Smooth muscle cell (in vitro differentiated cells): ENCODE measurements around the gene TGFBI. TPM values are rescaled to one million over a fixed set of nuclear protein-coding genes. Genes with fewer than 3 reads are reported as not detected.

Source experiments
- DNase-seq: peaks from one replicate; lab custom pipeline; 2025; ENCODE audit not compliant: unreplicated experiment; lab: John Stamatoyannopoulos, UW
- H2AFZ ChIP-seq: fragments of 200-600 bp; sonication (generic); 2 replicates; pipeline ENCODE4 v1.6.0; 2016; ENCODE audit warnings: antibody characterized with exemption, low read depth, mild to moderate bottlenecking
- H3F3A ChIP-seq: fragments of 200-600 bp; sonication (generic); 2 replicates; pipeline ENCODE4 v1.6.0; 2017; ENCODE audit warnings: antibody characterized with exemption, low read depth
- H3K27ac ChIP-seq: fragments of 200-600 bp; sonication (generic); 2 replicates; pipeline ENCODE4 v1.5.1; 2016; ENCODE audit warnings: low read depth, mild to moderate bottlenecking
- H3K27me3 ChIP-seq: fragments of 200-600 bp; sonication (generic); 2 replicates; pipeline ENCODE4 v1.6.1; 2016; ENCODE audit warnings: low read depth, mild to moderate bottlenecking
- H3K36me3 ChIP-seq: fragments of 200-600 bp; sonication (generic); 2 replicates; pipeline ENCODE4 v1.5.1; 2016; ENCODE audit warnings: low read depth
- H3K4me1 ChIP-seq: fragments of 200-600 bp; sonication (generic); 2 replicates; pipeline ENCODE4 v1.5.1; 2016; ENCODE audit warnings: low read depth
- H3K4me2 ChIP-seq: fragments of 200-600 bp; sonication (generic); 2 replicates; pipeline ENCODE4 v1.6.0; 2016; ENCODE audit warnings: mild to moderate bottlenecking
- H3K4me3 ChIP-seq: fragments of 200-600 bp; sonication (generic); 2 replicates; pipeline ENCODE4 v1.5.1; 2016; ENCODE audit warnings: mild to moderate bottlenecking
- H3K79me2 ChIP-seq: fragments of 200-600 bp; sonication (generic); 2 replicates; pipeline ENCODE4 v1.6.0; 2016; ENCODE audit warnings: low read depth, mild to moderate bottlenecking
- H3K9ac ChIP-seq: fragments of 200-600 bp; sonication (generic); 2 replicates; pipeline ENCODE4 v1.6.0; 2016; ENCODE audit warnings: low read depth
- H3K9me3 ChIP-seq: fragments of 200-600 bp; sonication (generic); replicated peaks from 2 replicates; pipeline ENCODE4 v1.5.1; 2016; ENCODE audit warnings: low read depth
- H4K20me1 ChIP-seq: fragments of 200-600 bp; sonication (generic); 2 replicates; pipeline ENCODE4 v1.6.0; 2016; ENCODE audit warnings: low read depth
- WGBS: methylation state at CpG from one replicate; pipeline ENCODE4 v1.1.7; 2016; ENCODE audit warnings: low lambda C conversion rate; 5-methylcytosine and 5-hydroxymethylcytosine counted together
- polyA plus RNA-seq: library from polyadenylated mRNA; unstranded; fragments of >200 nt; fragmentation: Nextera tagmentation; extraction: Ambion mirVana; gene quantifications from 2 replicates; pipeline ENCODE4 v1.2.1, GENCODE V29; 2016
- total RNA-seq: library from RNA; depleted of rRNA; stranded (reverse); fragments of >200 nt; gene quantifications from 2 replicates; pipeline ENCODE4 v1.2.3, GENCODE V29; 2014
- TF ChIP-seq, protein P1 (sequence below): fragments of 200-600 bp; sonication (generic); IDR thresholded peaks from 2 replicates; pipeline ENCODE4 v1.5.1; 2017; ENCODE audit warnings: borderline replicate concordance, mild to moderate bottlenecking, antibody characterized with exemption; ENCODE audit not compliant: insufficient read depth, poor library complexity, severe bottlenecking

The TGFBI gene
- total and polyA plus RNA-seq, 2 experiments from 2014 or later: 2,505 to 2,635 TPM

DNA sequence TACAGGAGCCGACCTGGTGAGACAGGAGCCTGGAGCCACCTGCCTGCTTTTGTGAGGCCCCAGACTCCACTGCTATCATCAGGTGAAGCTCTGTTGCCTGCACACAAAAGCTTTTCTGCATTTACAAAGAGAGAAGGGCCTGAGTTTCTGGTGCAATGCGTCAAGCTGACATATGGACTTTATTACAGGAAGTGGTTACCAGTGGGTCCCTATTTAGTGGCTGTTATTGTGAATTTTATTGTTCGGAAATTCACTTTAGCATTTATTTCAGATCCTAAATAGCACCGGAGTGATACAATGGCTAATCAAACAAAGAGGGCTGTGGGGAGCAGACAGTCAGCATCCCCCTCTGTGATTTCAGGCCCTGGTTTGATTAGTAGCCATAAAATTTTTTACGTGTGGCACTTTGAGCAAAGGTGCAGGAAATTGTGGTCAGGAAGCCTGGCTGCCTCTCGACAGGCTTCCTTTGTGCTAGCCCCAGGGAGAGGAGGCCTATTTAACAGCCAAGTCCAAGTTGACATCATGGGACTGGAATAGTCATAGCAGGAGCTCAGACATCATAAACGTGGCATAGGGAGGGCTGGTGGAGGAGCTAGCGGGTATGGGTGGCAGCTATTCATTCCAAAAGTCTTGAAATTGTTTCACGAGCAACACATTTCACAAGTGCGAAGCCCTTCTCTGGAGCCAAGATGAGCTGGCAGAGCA lies 8.4 kb downstream of the TGFBI start:
- Histone ChIP-seq H4K20me1 (peaks cover 28% of the 10 kb centered on the region), H3F3A (peaks cover 44% of the 10 kb centered on the region), H3K4me1 (peaks cover 8% of the 10 kb centered on the region), H3K79me2 (peaks cover 39% of the 10 kb centered on the region), H3K27me3 (no peaks in the 10 kb centered on the region), H3K4me2 (no peak overlapping the region), H2AFZ (no peak overlapping the region), H3K9ac (no peak overlapping the region), H3K4me3 (no peak overlapping the region), H3K36me3 (peaks cover 6% of the 10 kb centered on the region), H3K9me3 (no peaks in the 10 kb centered on the region), H3K27ac (peak overlapping the region; percentile 95)
- WGBS: 51% methylated on average over 10 of the region's 10 CpGs
- TF ChIP-seq, protein P1, sequence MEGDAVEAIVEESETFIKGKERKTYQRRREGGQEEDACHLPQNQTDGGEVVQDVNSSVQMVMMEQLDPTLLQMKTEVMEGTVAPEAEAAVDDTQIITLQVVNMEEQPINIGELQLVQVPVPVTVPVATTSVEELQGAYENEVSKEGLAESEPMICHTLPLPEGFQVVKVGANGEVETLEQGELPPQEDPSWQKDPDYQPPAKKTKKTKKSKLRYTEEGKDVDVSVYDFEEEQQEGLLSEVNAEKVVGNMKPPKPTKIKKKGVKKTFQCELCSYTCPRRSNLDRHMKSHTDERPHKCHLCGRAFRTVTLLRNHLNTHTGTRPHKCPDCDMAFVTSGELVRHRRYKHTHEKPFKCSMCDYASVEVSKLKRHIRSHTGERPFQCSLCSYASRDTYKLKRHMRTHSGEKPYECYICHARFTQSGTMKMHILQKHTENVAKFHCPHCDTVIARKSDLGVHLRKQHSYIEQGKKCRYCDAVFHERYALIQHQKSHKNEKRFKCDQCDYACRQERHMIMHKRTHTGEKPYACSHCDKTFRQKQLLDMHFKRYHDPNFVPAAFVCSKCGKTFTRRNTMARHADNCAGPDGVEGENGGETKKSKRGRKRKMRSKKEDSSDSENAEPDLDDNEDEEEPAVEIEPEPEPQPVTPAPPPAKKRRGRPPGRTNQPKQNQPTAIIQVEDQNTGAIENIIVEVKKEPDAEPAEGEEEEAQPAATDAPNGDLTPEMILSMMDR: no peak
- DNase-seq: no peak

DNA sequence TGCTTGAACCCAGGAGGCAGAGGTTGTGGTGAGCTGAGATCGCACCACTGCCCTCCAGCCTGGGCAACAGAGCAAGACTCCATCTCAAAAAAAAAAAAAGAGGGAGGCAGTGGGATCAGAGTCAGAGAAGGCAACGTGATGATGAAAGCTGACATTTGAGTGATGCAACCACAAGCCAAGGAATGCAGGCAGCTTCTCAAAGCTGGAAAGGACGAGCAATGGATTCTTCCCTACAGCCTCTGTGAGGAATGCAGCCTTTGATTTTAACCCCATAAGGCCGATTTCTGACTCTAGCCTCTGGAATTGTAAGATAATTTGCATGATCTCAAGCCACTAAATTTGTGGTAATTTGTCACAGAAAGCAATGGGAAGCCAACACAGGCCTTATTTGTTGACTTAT lies 9.8 kb downstream of the TGFBI start:
- H3K27ac ChIP-seq: peak overlapping the region; percentile 95
- no peak overlapping the region for H3K4me2 ChIP-seq
- H3K9me3 ChIP-seq: no peaks in the 10 kb centered on the region
- DNase-seq: no peak
- WGBS: 61% methylated on average over 4 of the region's 4 CpGs
- H3F3A ChIP-seq: peaks cover 36% of the 10 kb centered on the region
- H3K9ac ChIP-seq: no peak overlapping the region
- H3K4me3 ChIP-seq: no peak overlapping the region
- H3K27me3 ChIP-seq: no peaks in the 10 kb centered on the region
- peaks cover 14% of the 10 kb centered on the region for H3K4me1 ChIP-seq
- peaks cover 17% of the 10 kb centered on the region for H4K20me1 ChIP-seq
- H3K79me2 ChIP-seq: peaks cover 24% of the 10 kb centered on the region
- TF ChIP-seq, protein P1: no peak
- H3K36me3 ChIP-seq: peaks cover 6% of the 10 kb centered on the region
- no peak overlapping the region for H2AFZ ChIP-seq

DNA sequence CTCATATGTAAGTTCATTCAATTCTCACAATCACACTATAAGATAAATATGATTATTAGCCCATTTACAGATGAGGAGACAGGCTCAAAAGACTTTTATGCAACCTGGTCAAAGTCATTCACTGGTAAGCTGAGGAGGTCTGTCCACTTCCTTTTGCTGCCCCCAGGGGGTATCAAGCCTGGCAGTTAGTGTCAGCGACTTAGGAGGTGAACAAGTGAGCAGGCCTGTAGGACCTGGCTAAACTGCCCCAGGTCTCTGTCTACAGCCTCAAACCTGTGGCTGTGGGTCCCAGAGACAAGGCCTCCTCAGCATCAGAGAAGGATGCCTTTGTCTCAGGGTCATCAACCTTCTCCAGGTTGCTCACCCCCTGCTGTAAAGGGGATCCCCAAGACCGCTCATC lies 10.4 kb downstream of the TGFBI start:
- Histone ChIP-seq H3K27me3 (no peaks in the 10 kb centered on the region), H3K4me1 (peaks cover 12% of the 10 kb centered on the region), H4K20me1 (peaks cover 15% of the 10 kb centered on the region), H3K9ac (no peak overlapping the region), H3K9me3 (no peaks in the 10 kb centered on the region), H3K4me3 (no peak overlapping the region), H3K4me2 (no peak overlapping the region), H2AFZ (no peak overlapping the region), H3K79me2 (peaks cover 18% of the 10 kb centered on the region), H3F3A (peaks cover 30% of the 10 kb centered on the region), H3K36me3 (peaks cover 1% of the 10 kb centered on the region), H3K27ac (peak overlapping the region; percentile 95)
- no peak for DNase-seq
- 97% methylated on average over 2 of the region's 2 CpGs for whole genome bisulfite sequencing
- TF ChIP-seq, protein P1: no peak

DNA sequence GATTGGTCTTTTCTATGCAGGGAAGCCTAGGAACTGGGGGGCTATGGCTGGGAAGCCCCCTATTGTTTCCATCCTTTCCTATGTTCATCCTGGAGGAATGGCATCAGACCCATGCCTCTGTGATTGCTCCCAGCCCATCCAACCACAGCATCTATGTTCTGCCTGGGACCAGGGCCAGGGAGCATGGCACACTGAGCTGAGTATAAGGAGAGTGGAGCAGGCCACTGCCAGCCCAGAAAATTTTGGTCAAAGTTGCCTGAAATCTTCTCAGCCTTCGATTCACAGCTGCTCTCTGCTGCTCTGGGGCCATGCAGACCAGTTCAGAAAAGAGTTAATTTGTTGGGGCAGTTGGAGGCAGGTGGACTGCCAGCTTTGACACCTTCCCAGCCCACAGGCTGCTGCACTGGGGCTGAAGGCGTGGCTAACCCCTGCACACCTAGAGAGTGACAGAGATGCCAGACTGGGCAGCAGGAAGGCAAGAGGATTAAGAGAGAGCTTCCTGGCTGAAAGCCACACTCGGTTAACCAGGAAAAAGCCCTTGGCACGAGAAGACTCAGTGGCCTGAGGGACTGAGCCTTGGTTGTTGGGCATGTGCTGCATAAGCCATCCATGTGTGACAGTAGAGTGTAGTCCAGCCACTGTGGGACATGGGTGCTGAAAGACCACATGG lies 12.1 kb downstream of the TGFBI start:
- H3K27me3 ChIP-seq: no peaks in the 10 kb centered on the region
- peaks cover 7% of the 10 kb centered on the region for H3K79me2 ChIP-seq
- H3K4me3 ChIP-seq: no peak overlapping the region
- peaks cover 12% of the 10 kb centered on the region for H3K4me1 ChIP-seq
- no peak overlapping the region for H3K4me2 ChIP-seq
- no peaks in the 10 kb centered on the region for H3K36me3 ChIP-seq
- WGBS: 70% methylated on average over 4 of the region's 4 CpGs
- peaks cover 27% of the 10 kb centered on the region for H3F3A ChIP-seq
- no peak overlapping the region for H2AFZ ChIP-seq
- H4K20me1 ChIP-seq: peaks cover 15% of the 10 kb centered on the region
- no peak for DNase-seq
- peak overlapping the region; percentile 95 for H3K27ac ChIP-seq
- H3K9ac ChIP-seq: no peak overlapping the region
- no peaks in the 10 kb centered on the region for H3K9me3 ChIP-seq
- TF ChIP-seq, protein P1: no peak
